Upper lobe of right lung (tissue), 1 donor: ENCODE data around the gene MAFB. TPM values are rescaled to one million over a fixed set of nuclear protein-coding genes. Genes with fewer than 3 reads are reported as not detected.

Source experiments
- ATAC-seq: fragments of 200-7000 bp; cut with Tn5 transposase; one replicate; pipeline ENCODE4 v1.9.1; 2020; ENCODE audit warnings: mild to moderate bottlenecking, moderate library complexity
- DNase-seq: peaks from one replicate; pipeline ENCODE4 v3.0.0-alpha.2; 2020
- H3K27ac ChIP-seq: fragments of 200-600 bp; one replicate; pipeline ENCODE4 v1.8.0; 2022
- H3K27me3 ChIP-seq: fragments of 200-600 bp; one replicate; pipeline ENCODE4 v1.8.0; 2022; ENCODE audit warnings: mild to moderate bottlenecking
- H3K36me3 ChIP-seq: fragments of 200-600 bp; one replicate; pipeline ENCODE4 v1.8.0; 2022
- H3K4me1 ChIP-seq: fragments of 200-600 bp; one replicate; pipeline ENCODE4 v1.8.0; 2022
- H3K4me3 ChIP-seq: fragments of 200-600 bp; one replicate; pipeline ENCODE4 v1.8.0; 2022; ENCODE audit warnings: mild to moderate bottlenecking
- H3K9me3 ChIP-seq: fragments of 200-600 bp; one replicate; pipeline ENCODE4 v1.8.0; 2022
- intact Hi-C: fragments of 100-400 bp; cut with DNase I; formaldehyde crosslinking; loops from one replicate; pipeline ENCODE4 v1.11.0; 2022
- total RNA-seq: library from RNA; stranded (reverse); fragmentation: NEBNext Ultra II Directional; extraction: Animal tissue kit (Norgen Biotek cat#: 25700); gene quantifications from one replicate; pipeline ENCODE4 v1.2.1, GENCODE V29; 2021
- TF ChIP-seq, protein P1 (sequence below): fragments of 200-600 bp; IDR thresholded peaks from one replicate; pipeline ENCODE4 v1.8.0; 2022; ENCODE audit warnings: antibody characterized with exemption
- donor health status: DM: no; HTN: yes; CAD: no; lungs with severe emphysema.

The MAFB gene
- total RNA-seq, 1 donor from 2014 or later, result 37.3 TPM

DNA sequence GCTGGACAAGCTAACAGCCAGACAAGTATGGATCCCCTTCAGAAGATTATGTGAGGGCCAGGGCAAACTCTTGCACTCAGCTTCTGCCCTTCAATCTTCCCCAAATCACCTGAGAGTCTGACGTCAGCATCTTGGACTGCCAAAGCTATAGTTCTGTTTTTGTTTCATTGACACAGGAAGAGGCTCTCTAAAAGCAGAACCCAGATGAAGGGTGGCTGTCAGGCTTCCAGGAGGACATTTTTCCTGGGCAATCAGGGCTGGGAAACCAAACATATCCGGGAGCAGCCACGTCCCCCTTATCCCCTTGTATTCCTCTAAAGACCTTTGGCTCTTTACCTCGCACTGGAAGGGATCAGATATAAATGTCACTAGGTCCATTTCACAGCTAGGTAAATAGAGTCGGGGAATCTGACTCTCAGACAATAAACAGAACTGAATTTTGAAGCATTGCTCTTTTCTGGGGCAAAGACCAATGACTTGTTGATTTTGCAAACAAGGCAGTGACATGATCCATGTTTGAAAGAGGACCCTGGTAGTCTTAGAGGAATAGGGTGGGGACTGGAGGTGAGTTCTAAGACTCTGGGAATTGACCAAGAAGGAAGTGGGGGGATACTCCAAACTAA lies 13.3 kb downstream of the MAFB start:
- Histone ChIP-seq H3K4me1 (peaks cover 9% of the 10 kb centered on the region), H3K4me3 (no peak overlapping the region), H3K27me3 (no peaks in the 10 kb centered on the region), H3K9me3 (no peaks in the 10 kb centered on the region), H3K36me3 (no peaks in the 10 kb centered on the region), H3K27ac (no peak overlapping the region)
- intact Hi-C loops, result no loop called here
- TF ChIP-seq, protein P1, sequence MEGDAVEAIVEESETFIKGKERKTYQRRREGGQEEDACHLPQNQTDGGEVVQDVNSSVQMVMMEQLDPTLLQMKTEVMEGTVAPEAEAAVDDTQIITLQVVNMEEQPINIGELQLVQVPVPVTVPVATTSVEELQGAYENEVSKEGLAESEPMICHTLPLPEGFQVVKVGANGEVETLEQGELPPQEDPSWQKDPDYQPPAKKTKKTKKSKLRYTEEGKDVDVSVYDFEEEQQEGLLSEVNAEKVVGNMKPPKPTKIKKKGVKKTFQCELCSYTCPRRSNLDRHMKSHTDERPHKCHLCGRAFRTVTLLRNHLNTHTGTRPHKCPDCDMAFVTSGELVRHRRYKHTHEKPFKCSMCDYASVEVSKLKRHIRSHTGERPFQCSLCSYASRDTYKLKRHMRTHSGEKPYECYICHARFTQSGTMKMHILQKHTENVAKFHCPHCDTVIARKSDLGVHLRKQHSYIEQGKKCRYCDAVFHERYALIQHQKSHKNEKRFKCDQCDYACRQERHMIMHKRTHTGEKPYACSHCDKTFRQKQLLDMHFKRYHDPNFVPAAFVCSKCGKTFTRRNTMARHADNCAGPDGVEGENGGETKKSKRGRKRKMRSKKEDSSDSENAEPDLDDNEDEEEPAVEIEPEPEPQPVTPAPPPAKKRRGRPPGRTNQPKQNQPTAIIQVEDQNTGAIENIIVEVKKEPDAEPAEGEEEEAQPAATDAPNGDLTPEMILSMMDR, result no peak
- ATAC-seq (no peak), DNase-seq (no peak)

DNA sequence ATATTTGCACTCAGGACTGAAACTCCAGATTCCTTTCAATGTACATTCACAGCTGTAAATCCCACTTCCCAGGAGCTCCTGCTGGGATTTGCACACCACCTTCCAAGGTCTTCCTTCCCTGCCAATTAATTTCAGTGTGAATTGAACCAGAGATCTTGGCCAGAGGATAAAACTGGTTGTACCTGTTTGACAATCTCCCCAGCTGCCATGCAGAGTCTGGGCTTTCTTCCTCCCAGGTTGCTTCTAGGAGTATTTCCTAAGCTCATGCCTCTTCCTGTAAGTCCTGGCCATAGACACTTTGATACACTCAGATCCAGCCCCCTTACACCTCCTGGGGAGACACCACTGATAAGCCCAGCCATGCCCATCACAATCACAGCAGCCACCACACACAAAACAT lies 15.6 kb downstream of the MAFB start:
- H3K9me3 ChIP-seq, result no peaks in the 10 kb centered on the region
- DNase-seq, result no peak
- intact Hi-C loops, result no loop called here
- no peaks in the 10 kb centered on the region for H3K27me3 ChIP-seq
- no peak overlapping the region for H3K27ac ChIP-seq
- peaks cover 9% of the 10 kb centered on the region for H3K4me1 ChIP-seq
- TF ChIP-seq, protein P1, result no peak
- no peak overlapping the region for H3K4me3 ChIP-seq
- no peaks in the 10 kb centered on the region for H3K36me3 ChIP-seq
- peak; percentile 54 for ATAC-seq

DNA sequence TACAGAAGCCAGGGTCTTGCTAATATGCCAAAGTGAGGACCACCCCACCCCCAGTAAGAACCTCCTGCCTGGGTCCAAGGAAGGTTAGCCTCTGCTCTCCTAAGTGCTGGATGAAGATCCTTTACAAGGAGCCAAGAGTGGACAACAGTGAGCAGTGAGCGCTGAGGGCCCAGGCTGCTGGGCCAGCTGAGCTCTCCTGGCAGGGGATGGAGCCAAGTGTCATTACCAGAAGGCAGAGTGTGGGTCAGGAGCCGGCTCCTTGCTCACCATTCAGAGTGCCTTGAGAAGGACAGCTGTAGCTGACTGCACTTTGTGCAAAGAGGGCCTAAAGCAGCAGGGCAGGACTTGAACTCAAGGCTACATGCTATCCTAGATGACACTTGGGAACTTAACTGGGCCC lies 16.9 kb downstream of the MAFB start:
- TF ChIP-seq, protein P1, result no peak
- no peaks in the 10 kb centered on the region for H3K36me3 ChIP-seq
- peaks cover 9% of the 10 kb centered on the region for H3K4me1 ChIP-seq
- H3K9me3 ChIP-seq, result no peaks in the 10 kb centered on the region
- intact Hi-C loops, result no loop called here
- DNase-seq, result no peak
- no peak for ATAC-seq
- H3K27ac ChIP-seq, result no peak overlapping the region
- H3K27me3 ChIP-seq, result no peaks in the 10 kb centered on the region
- H3K4me3 ChIP-seq, result no peak overlapping the region

DNA sequence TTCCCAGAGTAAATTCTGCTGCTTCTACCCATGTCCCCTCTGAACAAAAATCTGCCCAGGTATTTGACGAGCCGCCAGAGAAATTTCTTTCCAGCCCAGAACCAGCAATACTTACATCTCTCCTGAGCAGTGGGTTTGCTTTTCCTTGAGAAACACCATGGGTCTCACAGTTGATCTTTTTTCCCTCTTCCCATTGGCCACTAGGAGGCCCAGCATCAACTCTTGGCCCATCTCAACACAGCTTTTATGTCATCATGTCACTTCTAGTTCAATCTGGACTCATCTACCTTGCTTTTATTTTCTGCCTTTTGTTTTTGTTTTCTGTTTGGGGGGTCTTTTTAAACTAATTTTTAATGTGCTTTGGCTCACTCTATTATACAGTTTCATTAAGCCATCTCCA lies 18.8 kb downstream of the MAFB start:
- no peaks in the 10 kb centered on the region for H3K4me1 ChIP-seq
- H3K4me3 ChIP-seq, result no peak overlapping the region
- no peak overlapping the region for H3K27ac ChIP-seq
- ATAC-seq, result no peak
- TF ChIP-seq, protein P1, result no peak
- H3K9me3 ChIP-seq, result no peaks in the 10 kb centered on the region
- no peaks in the 10 kb centered on the region for H3K27me3 ChIP-seq
- H3K36me3 ChIP-seq, result no peaks in the 10 kb centered on the region
- intact Hi-C loops, result no loop called here
- no peak for DNase-seq

DNA sequence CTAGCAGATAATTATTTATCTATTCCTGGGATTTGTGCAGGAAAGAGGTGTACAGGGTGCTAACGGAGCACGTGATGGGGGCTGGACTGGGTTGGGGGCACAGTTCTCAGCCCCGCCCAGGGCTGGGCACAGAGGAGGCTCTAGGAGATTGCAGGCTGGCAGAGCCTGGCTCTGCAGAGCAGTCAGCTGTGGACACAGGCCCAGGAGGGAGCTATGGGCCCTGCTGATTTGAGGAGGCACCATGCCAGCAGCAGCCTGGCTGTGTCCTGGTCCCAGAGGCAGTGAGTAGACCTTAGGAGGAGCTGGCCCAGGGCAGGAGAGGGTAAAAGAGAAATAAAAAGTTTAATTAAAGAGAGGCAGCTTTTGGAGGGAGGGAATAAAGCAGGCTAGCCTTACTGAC lies 19.3 kb downstream of the MAFB start:
- TF ChIP-seq, protein P1, result no peak
- H3K9me3 ChIP-seq, result no peaks in the 10 kb centered on the region
- intact Hi-C loops, result no loop called here
- ATAC-seq (no peak), DNase-seq (no peak)
- H3K4me3 ChIP-seq, result no peak overlapping the region
- H3K27ac ChIP-seq, result no peak overlapping the region
- no peaks in the 10 kb centered on the region for H3K4me1 ChIP-seq
- H3K27me3 ChIP-seq, result no peaks in the 10 kb centered on the region
- no peaks in the 10 kb centered on the region for H3K36me3 ChIP-seq
